GM12891 (cell line): ENCODE results near the gene TOGARAM1.

Experiments
- PAX5 ChIP-seq: IDR thresholded peaks from 2 replicates; pipeline ENCODE4 v1.6.1; 2011; ENCODE audit warnings: low read length, moderate library complexity, mild to moderate bottlenecking; ENCODE audit not compliant: insufficient read depth, severe bottlenecking
- POLR2A ChIP-seq: IDR thresholded peaks from 2 replicates; pipeline ENCODE4 v1.6.1; 2011; ENCODE audit warnings: low read depth, low read length, control low read depth
- POLR2AphosphoS5 ChIP-seq: IDR thresholded peaks from 2 replicates; pipeline ENCODE4 v1.6.1; 2011; ENCODE audit warnings: low read depth, low read length, control low read depth
- TAF1 ChIP-seq: IDR thresholded peaks from 2 replicates; pipeline ENCODE4 v1.6.1; 2011; ENCODE audit warnings: low read depth, low read length, control low read depth

DNA sequence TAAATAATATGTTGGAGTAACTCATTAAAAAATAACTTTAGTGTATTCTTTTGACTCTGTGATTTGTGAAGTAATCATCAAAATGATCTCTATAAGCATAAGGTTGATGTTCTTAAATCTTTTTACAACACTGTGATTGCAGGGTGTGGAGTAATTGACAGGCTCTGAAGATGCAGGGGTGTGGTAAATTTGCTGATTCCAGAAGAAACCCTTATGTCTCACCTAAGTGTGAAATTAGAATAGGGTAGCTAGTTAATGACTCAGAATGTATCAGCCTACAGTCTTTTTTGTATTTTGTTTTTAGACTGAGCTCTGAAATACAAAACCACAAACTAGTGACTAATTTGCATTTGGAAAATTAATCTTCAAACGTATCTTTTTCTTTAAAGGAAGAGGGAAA, 127.8 kb downstream of the TOGARAM1 start:
- no peak for TF ChIP-seq POLR2AphosphoS5
- TF ChIP-seq POLR2A: no peak
- no peak for TF ChIP-seq TAF1
- TF ChIP-seq PAX5: no peak
